GM21390 (cell line): ENCODE data around the gene ARHGEF33.
"Not testable (repeated sequence)": the region's sequence is repeated elsewhere in the genome, so short reads cannot be mapped to it uniquely, and the experiment has no call there.

ENCODE experiments used
- ATAC-seq: cut with Tn5 transposase; IDR thresholded peaks from one replicate; pipeline ENCODE4 v1.9.1; 2021; ENCODE audit not compliant: unreplicated experiment

The ARHGEF33 gene

GRCh38 chr2:38909872-38910271, 20.2 kb downstream of the ARHGEF33 start:
- no peak for ATAC-seq

GRCh38 chr2:38911191-38911590, 21.5 kb downstream of the ARHGEF33 start:
- no peak for ATAC-seq

- no peak for ATAC-seq
These were observed 22.9 kb downstream of the ARHGEF33 start for GRCh38 chr2:38912619-38913018.

- no peak for ATAC-seq
These were observed 32.7 kb downstream of the ARHGEF33 start for GRCh38 chr2:38922389-38922788.

- no peak for ATAC-seq
These were observed 33.2 kb downstream of the ARHGEF33 start for GRCh38 chr2:38922902-38923301.

GRCh38 chr2:38925982-38926381, 36.3 kb downstream of the ARHGEF33 start:
- ATAC-seq = no peak

GRCh38 chr2:38930600-38930999, 40.9 kb downstream of the ARHGEF33 start:
- no peak for ATAC-seq

- no peak for ATAC-seq
These were observed 42.9 kb downstream of the ARHGEF33 start for GRCh38 chr2:38932586-38932985.

GRCh38 chr2:38933653-38934052, 44.0 kb downstream of the ARHGEF33 start:
- ATAC-seq = no peak

- ATAC-seq = no peak
These were observed 45.1 kb downstream of the ARHGEF33 start for GRCh38 chr2:38934742-38935141.

GRCh38 chr2:38935568-38936172, 46.0 kb downstream of the ARHGEF33 start:
- ATAC-seq = no peak

GRCh38 chr2:38936516-38936915, 46.8 kb downstream of the ARHGEF33 start:
- not testable (repeated sequence) for ATAC-seq

- ATAC-seq = no peak
These were observed 47.9 kb downstream of the ARHGEF33 start for GRCh38 chr2:38937548-38937947.

- ATAC-seq = no peak
These were observed 51.1 kb downstream of the ARHGEF33 start for GRCh38 chr2:38940746-38941145.

- ATAC-seq = no peak
These were observed 54.1 kb downstream of the ARHGEF33 start for GRCh38 chr2:38943784-38944183.

- no peak for ATAC-seq
These were observed 55.7 kb downstream of the ARHGEF33 start for GRCh38 chr2:38945372-38945771.

- no peak for ATAC-seq
These were observed 56.2 kb downstream of the ARHGEF33 start for GRCh38 chr2:38945911-38946310.

- peak; percentile 84 for ATAC-seq
These were observed 57.9 kb downstream of the ARHGEF33 start for GRCh38 chr2:38947241-38948239.

GRCh38 chr2:38948387-38948882, 58.8 kb downstream of the ARHGEF33 start:
- no peak for ATAC-seq

- ATAC-seq = no peak
These were observed 59.3 kb downstream of the ARHGEF33 start for GRCh38 chr2:38948995-38949394.

- ATAC-seq = no peak
These were observed 62.1 kb downstream of the ARHGEF33 start for GRCh38 chr2:38951766-38952165.

GRCh38 chr2:38957972-38958371, 68.3 kb downstream of the ARHGEF33 start:
- no peak for ATAC-seq
